ENCODE measurements around the gene BCL2A1. TPM values are rescaled to one million over a fixed set of nuclear protein-coding genes. Genes with fewer than 3 reads are reported as not detected.
"Not testable (repeated sequence)": the region's sequence is repeated elsewhere in the genome, so short reads cannot be mapped to it uniquely, and the experiment has no call there.

BCL2A1 gene
- polyA plus RNA-seq, 12 donors, result 0.33 to 2.3 (median 0.47) TPM; not detected in 4

DNA sequence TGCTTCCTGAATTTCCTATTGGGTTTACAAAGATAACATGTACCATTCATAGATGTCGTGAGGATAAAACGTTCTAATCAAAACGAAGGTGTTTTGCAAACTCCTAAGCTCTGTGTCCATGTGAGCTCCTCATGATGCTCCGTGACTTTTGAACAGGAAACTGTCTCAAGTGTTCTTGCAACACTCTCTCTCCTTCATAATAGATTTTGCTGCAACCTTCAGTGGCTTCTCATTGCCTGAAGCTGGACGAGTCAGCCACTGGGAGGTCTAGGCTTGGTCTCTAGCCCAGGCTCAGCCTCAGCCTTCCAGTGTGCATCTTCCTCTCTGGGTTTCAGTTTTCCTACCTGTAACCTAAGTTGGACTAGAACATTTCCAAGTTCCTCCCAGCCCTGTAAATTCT, 18.7 kb upstream of the BCL2A1 start:
- no peak for DNase-seq

GRCh38 chr15:79989183-79989582, 18.2 kb upstream of the BCL2A1 start:
- DNase-seq, result no peak

DNA sequence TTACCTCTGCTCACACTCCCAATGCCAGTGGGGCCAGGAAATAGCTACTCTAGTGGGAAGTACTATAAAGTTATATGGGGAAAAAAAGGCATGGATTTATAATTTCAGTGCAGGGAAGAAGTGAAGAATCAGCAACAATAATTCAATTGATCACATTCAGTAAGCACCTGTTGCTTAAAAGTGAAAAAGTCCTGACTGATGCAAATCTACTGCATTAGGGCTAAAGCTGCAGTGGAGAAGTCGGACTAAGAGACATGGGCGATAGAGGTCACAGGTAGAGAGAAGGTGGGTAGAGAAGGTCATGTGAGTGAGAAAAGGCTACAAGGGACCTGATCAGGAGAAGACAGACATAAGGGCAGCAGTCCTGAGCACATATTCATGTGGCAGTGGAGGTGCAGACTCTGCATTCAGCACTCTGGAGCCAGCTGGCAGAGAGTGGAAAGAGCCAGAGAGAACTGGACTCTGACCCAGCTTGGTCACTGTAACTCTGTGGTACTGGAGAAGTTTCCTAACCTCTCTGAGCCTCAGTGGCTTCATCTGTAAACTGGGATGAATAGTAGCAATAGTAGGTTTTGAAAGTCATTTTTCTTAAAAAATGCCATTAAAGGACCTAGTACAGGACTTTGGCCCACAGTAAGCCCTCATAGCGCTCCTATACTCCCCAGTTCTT, 17.6 kb upstream of the BCL2A1 start:
- DNase-seq, result no peak

- DNase-seq, result no peak
These were observed 17.0 kb upstream of the BCL2A1 start for GRCh38 chr15:79987969-79988368.

GRCh38 chr15:79987569-79987955, 16.6 kb upstream of the BCL2A1 start:
- DNase-seq, result no peak

- DNase-seq, result no peak
These were observed 10.9 kb upstream of the BCL2A1 start for GRCh38 chr15:79981831-79982455.

GRCh38 chr15:79978655-79979514, 7.9 kb upstream of the BCL2A1 start:
- DNase-seq, result no peak

DNA sequence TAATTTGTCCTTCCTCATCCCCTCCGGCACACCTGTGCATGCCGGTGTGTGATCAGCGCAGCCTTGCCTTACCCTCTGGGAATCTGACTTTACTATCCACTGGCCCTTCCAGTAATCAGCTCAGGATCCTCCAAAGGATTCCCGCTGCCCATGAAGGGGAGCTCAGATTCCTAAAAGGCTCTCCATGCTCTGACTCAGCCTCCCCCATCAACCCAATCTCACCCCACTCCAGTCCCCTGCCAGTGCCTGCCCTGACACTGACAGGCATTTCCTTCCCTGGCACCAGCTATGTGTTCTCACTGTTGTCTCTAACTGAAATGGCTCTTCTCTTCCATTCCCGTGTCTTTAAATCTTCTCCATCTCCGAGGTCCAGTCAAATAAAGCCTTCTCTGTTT, 7.3 kb upstream of the BCL2A1 start:
- DNase-seq, result no peak

GRCh38 chr15:79977431-79978054, 6.5 kb upstream of the BCL2A1 start:
- DNase-seq, result no peak

DNA sequence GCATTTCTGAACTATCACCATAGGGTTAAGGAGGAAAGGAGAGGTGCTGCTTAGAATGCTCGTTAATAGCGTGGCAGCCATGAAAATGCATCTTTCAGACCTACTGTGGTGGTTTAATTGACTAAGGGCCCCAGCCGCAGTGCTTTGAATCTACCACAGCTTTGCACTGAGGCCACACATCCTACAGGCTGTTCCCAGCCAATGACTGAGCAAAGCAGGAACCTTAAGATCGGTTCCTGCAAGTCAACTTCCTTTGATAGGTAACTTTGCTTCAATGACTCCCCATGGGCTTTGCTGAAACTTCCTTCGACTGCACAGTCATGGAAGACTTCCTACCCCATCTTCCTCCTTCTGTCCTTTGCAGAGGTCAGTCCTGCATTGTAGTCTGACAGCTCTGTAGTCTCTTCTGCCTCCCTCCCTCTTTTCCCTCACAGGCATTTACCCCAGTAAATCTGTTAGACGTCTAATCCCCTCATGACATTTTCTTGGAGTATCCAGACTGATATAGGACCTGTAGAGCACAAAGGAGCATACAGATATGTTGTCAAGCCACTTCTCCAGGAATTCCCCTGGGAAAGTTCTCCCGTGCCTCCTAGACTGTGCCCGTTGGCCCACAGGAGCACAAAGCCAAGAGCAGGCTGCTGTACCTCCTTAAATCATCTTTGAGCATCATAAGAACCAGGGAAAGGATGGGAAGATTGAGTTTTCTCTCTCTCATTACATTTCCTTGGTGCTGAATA, 2.6 kb upstream of the BCL2A1 start:
- DNase-seq, result no peak

GRCh38 chr15:79972863-79973262, 1.9 kb upstream of the BCL2A1 start:
- DNase-seq, result no peak

- no peak for DNase-seq
These were observed 815 bp downstream of the BCL2A1 start for GRCh38 chr15:79970181-79970580.

- no peak for DNase-seq
These were observed 1.9 kb downstream of the BCL2A1 start for GRCh38 chr15:79969146-79969545.

DNA sequence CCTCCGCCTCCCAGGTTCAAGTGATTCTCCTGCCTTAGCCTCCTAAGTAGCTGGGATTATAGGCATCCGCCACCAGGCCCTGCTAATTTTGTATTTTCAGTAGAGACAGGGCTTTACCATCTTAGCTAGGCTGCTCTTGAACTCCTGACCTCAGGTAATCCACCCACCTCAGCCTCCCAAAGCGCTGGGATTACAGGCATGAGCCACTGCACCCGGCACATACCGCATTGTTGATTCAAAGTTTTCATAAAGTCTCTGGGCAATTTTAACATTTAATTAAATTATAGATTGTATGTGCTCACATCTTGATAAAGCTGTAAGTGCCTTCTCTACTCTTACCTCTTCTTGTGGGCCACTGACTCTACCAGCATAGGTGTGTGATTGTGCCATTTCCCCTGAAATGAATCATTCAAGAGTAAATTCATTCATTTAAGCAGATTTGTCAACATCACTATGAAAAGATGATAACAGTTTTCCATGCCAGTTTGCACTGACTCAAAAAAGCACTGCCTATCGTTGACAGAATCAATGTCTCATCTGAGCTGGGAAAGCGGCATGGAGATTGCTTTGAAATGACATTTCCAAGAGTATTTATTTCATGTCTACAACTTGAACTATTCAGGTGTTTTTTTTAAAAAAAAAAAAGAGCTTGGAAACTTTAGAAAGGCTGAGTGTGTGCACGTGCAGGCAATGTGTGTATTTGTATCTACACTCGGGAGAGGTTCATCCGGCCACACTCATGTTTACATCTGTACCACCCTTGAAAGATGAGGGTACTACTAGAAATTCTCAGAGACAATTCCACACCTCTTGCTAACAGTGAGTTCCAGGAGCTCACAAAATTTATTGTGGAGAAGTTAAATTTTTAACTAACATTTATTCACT, 3.5 kb downstream of the BCL2A1 start:
- no peak for DNase-seq

GRCh38 chr15:79966634-79967297, 4.2 kb downstream of the BCL2A1 start:
- DNase-seq, result no peak

GRCh38 chr15:79965846-79966630, 5.0 kb downstream of the BCL2A1 start:
- no peak for DNase-seq

DNA sequence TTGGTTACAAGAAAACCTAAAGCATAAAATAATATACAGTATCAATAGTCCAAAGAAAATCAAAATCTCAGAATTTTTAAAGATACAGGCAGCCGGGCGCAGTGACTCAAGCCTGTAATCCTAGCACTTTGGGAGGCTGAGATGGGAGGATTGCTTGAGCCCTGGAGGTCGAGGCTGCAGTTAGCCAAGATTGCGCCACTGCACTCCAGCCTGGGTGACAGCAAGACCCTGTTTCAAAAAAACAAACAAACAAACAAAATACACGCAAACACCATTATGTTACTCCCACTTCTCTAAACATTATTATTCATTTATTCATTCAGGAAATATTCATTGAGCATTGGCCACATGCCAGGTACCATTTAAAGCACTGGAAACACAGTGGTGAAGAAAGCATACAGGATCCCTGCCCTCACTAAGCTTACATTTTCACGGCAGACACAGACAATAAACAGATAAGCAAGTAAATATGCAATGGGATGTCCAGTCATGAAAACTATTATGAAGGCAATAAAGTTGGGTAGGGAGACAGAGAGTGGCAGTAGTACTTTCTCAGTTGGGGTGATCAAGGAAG, 6.7 kb downstream of the BCL2A1 start:
- DNase-seq, result no peak

DNA sequence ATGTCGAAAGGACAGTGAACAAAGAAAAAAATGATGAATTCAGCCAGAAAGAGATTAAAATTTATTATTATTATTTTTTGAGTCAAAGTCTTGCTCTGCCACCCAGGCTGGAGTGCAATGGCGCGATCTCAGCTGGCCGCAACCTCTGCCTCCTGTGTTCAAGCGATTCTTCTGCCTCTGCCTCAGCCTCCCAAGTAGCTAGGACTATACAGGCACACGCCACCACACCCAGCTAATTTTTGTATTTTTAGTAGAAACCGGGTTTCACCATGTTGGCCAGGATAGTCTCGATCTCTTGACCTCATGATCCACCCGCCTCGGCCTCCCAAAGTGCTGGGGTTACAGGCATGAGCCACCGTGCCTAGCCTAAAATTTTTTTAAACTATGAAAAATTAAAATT, 8.1 kb downstream of the BCL2A1 start:
- DNase-seq, result not testable (repeated sequence)

- no peak for DNase-seq
These were observed 8.8 kb downstream of the BCL2A1 start for GRCh38 chr15:79962178-79962577.
